HG02973 (cell line): Measurements from ENCODE around the gene CFAP43.
"Not testable (repeated sequence)": the region's sequence is repeated elsewhere in the genome, so short reads cannot be mapped to it uniquely, and the experiment has no call there.

Source experiments
- ATAC-seq: cut with Tn5 transposase; IDR thresholded peaks from one replicate; pipeline ENCODE4 v1.9.1; 2021; ENCODE audit warnings: moderate library complexity; ENCODE audit not compliant: unreplicated experiment

Gene CFAP43

DNA sequence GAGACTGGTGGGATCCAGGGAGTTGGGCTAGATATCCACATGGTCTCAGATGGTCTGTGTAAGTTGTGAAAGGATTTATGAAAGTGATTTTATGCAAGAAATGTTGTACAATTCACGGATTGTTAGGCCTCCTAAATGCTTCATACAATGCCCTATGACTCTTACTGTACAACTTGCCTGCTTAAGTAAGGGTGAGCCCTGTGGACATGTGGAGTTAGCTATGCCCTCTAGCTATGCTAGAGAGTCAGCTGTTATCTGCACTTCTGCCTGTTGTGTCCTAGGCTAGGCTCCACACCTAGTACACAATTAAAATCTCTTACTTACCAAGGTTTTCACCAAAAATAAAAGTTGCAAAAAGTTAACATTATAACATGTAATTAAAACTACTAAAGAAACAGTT lies 1.7 kb upstream of the CFAP43 start:
- ATAC-seq = no peak

DNA sequence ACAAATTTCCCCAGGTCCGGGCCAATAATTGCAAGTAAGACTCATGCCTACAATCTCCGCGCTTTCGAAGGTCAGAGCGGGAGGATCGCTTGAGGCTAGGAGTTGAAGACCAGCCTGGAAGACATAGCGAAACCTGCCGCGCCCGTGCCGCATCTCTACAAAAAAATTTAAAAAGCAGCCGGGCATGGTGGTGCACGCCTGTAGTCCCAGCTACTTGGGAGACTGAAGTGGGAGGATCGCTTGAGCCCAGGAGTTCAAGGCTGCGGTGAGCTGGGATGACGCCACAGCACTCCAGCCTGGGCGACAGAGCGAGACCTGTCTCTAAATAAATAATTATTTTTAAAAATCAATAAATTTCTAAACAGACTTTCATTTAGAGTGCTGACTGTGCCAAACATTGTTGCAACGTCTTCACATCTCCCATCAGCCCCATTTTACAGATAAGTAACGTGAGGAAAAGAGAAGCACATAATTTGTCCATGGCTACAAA lies 494 bp upstream of the CFAP43 start:
- no peak for ATAC-seq

DNA sequence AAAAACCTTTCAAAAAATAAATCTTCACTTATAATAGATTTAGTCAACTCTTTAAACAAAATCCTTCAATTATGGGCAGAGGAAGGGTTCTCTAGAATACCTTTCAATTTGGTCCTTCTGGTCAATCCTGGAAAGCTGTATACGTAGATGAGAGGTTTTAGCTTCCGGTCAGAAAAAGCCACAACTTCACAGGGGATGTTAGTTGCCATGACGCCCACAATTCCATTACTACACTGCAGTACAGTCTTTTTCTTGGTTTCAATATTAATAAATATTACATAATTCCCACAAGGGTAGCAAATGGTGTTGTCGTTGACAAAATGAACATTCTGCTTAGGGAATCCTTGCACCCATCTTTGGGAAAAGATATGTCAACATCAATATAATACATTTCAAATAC lies 1.7 kb downstream of the CFAP43 start:
- no peak for ATAC-seq

DNA sequence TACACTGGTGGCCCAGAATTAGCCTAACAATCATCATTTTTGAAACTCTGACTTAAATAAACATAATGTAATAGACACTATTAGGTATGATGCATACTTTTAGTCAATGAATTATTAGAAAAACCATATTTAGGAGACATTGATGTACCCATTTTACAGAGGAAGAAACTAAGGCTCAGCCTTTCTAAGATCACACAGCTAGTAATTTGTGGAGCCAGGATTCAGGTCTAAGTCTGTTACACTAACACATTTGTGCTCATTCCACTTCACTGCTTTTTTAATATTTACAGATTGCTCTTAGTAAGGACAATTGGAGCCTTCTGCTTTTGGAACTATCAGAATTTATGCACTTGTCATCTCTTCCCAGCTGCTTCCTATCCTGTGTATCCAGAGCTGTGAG lies 8.9 kb downstream of the CFAP43 start:
- no peak for ATAC-seq

DNA sequence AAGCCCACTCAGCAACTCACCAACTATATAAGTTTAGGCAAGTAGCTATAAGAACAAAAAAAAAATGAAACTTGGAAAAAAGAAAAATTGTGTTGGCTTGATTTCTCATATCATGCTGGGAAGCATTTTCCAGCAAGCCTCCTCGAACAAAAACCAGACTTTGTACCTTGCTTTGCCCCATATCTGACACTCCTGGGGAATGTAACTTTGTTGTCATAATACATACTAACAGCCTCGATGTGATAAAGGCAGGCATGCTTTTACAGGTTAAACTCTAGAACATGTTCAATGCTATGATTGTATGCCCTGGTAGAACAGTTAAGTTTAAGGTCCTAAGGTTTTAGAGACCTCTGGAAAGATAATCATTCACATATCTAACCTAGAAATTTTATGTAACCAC lies 11.6 kb downstream of the CFAP43 start:
- ATAC-seq = no peak

DNA sequence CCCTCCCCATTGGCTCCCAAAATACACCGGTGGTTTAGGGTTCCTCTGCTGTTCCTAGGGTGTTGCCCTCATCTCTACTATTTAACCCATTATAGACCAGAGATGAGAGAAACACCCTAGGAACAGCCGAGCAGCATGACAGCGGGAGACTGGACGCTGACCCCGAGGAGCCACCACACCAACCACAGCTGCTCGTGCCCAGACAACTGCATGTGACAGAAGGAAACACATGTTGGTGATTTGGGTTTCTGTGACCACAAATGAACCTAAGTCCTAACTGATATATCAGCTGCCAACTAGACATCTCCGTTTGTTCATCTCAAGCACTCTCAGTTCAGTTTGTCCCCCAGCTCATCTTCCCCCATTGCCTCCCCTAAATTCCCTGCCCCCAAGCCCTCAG lies 13.4 kb downstream of the CFAP43 start:
- ATAC-seq = no peak

DNA sequence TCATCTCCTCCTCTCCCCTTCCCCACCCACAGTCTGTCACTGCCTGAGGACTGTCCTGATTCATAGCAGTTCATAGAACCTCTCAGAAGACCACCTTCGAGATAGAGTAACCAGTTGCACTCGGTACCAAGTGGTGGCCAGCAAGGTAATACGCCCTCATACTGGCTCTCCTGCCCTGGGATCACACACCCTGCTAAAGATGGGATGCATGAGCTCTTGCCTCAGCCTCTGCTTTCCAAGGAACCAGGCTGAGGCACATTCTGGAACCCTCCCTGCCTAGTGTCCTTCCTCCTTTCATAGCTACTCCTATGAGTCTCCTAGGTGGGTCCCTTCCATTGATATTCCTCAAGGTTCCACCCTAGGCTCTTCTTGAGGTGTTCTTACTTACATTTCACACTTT lies 15.5 kb downstream of the CFAP43 start:
- no peak for ATAC-seq

DNA sequence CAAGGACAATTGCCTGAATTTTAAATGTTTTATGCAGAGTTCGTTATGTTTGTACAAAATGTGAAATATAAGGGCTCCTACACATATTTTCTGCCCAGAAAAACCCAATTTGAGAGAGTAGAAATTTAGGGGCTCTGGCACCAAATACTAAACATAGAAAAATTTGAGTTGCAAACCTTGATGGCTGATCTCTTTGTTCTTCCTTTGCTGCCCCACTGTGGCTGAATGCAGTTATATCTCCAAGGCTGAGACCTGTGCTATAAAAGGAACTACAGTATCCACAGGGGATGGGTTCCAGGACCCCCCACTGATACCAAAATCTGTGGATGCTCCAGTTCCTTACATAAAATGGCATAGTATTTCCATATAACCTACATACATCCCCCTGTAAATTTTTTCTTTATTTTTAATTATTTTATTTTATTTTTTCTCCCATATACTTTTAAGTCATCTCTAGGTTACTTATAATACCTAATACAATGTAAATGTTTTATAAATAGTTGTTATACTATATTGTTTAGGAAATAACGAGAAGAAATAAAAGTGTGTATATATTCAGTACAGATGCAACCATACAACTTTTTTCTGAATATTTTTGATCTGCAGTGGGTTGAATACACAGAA lies 22.5 kb downstream of the CFAP43 start:
- no peak for ATAC-seq

DNA sequence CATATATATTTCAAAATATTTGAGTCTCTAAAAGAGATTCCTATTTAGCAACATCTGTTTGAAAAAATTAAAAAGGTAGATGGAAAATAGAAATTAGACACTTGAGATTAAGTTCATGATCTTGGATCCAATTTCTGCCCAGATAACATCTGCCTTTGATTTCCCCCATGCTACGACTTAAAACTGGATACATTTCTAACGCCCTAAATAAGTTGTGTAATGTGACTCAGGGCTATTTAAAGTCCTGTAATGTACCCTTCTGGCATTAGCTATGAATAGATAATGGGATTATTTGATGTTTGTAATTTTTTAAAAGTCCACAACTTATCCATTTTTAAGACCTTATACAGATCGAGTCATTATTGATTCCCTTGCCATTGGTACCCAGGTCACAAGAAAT lies 23.4 kb downstream of the CFAP43 start:
- no peak for ATAC-seq

DNA sequence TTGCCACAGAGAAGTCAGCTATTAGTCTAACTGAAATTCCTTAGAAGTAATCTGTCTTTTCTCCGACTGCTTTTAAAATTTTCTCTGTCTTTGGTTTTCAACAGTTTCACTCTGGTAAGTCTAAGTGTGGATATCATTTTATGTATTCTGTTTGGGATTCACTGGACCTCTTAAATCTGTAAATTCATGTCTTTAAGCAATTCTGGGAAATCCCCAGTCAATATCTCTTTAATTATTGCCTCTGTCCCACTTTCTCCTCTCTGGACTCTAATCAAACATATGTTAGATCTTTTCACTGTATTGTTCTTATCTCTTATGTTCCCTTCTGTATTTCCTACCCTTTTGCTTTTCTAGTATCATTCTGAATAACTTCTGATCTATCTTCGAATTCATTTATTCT lies 29.9 kb downstream of the CFAP43 start:
- ATAC-seq = no peak

DNA sequence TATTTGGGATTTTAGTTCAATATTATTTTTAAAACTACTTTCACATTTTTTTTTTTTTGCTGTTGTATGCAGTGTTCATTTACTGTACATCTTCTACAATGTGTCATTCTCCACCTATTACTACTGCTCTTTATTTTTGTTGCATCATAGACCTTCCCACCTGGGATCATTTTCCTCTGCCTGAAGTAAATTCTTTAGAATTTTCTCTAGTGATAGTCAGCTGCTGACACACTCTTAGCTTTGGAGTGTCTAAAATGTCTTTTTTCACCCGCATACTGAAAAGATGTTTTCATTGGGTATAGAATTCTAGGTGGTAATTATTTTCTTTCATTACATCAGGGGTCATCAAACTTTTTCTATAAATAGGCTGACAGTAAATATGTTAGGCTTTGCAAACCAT lies 30.5 kb downstream of the CFAP43 start:
- no peak for ATAC-seq

DNA sequence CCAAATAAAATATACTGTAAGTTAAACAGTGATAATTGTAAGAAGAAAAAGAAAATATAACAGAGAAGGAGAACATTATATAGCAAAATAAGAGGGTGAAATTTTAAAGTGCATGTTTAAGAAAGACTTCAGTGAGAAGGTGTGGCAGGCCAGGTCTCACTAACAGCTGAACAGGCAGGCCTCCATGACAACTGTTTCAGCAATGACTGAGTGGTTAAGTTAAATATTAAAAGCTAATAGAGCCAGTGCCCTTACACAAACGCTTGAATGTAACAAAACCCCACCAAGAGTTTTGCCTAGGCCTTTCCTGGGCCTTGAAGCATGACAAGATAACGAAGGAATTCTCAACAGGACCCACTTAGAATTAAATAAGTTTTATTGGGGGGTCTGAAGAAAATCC lies 32.6 kb downstream of the CFAP43 start:
- no peak for ATAC-seq

DNA sequence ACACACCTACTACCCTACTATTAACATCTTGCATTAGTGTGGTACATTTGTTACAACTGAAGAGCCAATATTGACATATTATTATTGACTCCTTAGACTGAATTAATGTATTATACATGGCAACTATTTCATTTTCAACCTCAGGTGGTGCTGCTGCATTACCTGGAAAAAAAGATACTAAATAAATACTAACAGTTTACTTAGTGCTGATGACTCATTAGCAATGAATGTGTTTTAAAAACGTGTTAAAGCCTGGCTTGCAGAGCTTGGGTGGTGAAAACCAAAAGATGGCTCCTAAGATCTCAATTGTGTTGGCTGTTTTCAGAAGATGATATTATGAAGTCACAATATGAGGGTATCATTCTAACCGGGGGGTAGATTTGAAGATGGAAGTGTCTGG lies 34.8 kb downstream of the CFAP43 start:
- ATAC-seq = no peak

DNA sequence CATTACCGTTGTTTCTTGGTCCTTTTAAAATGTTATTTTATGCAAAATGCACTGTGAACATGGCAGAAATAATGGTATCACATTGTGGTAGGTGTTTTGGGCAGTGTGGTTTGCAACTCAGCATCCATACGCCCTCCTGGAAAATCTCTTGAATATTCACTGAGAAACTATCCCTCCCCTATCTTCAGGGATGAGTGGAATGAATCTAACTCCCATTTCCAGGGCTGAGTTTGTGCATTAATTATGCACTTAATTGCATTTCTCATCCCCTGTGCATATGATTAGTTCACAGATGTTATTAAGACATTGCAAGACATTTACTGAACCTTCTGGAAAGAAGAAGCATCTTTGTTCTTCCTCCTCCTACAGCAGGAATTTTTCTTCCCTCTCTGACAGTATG lies 36.5 kb downstream of the CFAP43 start:
- ATAC-seq = no peak

DNA sequence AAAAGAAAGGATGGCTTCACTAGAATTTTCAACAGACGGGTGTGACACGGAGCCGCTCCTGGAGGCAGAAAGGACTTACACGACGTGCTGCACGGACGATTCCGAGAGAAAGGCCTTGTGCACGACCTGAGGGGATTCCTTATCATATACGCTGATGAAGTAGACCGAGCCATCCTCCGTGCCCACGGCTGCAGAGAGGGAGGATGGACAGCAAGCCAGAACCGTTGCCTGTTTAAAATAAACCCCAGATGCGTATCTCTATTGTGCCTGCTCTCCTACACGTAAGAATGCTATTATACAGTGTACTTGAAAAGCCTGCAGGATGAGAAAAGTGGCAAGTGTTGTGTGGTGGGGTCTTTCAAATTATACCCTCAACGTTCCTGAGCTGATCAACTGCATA lies 38.4 kb downstream of the CFAP43 start:
- no peak for ATAC-seq

DNA sequence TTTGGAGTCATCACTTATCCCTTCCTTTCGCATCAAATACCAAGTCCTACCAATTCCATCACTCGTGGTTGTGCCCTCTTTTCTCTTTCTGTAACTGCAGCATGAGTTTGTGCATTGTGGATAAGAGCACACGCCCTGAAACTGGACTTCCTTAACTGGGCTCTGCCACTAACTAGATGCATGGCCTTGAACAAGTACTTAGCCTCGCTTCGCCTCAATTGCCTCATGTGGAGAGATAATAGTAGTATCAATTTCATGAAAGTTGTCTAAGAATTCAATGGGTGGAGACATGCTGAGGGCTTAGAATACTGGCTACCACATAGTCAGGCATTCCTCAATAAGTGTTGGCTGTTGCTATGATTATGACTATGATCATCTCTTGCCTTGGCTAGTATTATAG lies 41.5 kb downstream of the CFAP43 start:
- ATAC-seq = no peak

DNA sequence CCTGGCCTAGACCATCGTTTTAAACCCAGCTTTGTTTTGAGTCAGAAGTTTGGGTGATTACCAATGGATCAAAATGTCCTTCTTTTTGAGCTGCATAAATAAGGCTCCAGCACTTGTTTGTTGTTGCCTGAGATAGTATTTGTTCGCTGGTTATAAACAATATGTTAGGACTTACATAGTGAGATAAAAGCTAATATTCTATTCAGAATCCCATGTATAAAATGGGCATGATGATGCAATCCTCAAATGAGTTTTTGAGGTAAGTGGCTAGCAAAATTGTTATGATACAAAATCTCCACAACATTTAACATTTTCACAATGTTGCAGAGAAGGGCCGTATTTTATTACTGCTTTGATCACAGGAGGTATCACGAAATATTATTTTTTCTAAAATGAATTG lies 48.5 kb downstream of the CFAP43 start:
- no peak for ATAC-seq

DNA sequence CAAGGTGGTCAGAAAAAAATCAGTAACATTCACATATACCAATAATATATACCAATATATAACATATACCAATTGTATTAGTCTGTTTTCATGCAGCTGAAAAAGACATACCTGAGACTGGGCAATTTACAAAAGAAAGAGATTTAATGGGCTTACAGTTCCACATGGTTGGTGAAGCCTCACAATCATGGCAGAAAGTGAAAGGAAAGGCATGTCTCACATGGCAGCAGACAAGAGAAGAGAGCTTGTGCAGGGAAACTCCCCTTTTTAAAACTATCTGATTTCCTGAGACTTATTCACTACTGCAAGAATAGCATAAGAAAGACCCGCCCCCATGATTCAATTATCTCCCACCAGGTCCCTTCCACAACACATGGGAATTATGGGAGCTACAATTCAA lies 58.0 kb downstream of the CFAP43 start:
- ATAC-seq = not testable (repeated sequence)

DNA sequence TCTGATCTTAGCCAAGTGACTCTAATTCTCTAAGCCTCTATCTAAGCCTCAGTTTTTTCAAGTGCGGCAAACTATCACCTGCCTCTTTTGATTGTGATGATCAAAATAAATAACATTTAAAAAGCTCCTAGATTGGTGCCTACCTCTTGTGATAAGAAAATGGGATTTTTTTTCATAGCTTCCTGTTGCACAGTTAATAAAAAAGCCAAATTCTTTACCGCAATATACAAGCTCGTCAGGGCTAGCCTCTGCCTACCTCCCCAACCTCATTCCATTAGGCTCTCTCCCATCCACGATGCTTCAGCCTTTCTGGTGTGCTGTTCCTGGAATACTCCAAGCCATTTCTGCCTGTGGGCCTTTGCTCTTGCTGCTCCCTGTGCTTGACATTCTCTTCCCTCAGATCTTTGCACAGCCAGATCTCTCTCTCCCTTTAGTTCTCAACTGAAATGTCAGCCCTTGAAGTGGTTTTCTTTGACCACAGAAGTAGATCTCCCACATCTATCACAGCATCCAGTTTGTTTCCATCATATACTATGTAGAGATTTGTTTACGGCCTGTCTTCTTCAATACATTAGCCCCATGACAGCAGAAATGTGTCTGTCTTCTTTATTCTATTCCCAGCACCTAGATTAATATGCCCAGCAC lies 61.4 kb downstream of the CFAP43 start:
- ATAC-seq = no peak

DNA sequence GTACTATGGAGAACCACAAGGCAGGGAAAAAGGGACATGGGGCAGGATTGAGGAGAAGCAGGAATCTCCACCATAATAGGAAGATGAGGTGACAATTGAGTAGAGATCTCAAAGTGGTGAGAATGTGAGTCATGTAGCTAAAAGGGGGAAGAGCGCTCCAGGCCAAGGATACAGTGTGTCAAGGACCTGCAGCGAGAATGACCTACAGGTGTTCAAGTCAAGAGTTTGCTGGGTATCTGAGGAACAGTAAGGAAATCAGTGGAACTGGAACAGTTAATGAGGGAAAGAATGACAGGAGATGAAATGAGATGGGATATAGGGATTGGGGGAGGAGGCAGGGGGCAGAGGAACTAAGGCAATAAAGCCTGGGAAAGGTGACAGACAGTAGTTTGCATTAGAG lies 76.6 kb downstream of the CFAP43 start:
- no peak for ATAC-seq

DNA sequence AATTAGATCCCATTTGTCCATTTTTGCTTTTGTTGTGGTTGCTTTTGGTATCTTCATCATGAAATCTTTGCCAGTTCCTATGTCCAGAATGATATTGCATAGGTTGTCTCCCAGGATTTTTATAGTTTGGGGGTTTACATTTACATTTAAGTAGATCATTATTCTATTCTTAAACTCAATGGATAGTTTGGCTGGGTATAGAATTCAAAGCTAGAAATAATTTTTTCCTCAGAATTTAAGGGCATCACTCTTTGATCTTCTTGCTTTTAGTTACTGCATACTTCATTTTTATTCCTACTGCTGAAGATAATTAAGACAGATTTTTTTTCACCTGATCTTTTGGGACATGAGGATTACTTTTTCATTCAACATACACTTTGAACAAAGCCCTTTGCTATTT lies 80.4 kb downstream of the CFAP43 start:
- ATAC-seq = no peak

DNA sequence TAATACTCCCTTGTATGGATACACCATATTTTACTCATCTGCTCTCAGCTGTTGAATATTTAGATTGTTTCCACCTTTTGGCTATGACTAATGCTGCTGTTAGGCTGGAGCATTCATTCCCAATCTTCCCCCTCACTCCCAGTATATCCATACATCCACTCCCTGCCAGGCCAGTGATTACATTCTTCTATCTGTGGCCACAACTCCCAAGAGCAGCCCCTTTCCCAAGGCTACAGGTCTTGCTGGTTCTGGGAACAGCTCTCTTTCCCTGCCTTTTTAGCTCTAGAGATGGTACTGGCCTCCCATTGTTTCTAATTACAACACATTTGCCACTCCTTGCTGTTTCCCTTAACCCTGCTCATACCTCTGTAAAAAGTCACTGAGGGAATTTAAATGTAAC lies 82.0 kb downstream of the CFAP43 start:
- ATAC-seq = no peak

DNA sequence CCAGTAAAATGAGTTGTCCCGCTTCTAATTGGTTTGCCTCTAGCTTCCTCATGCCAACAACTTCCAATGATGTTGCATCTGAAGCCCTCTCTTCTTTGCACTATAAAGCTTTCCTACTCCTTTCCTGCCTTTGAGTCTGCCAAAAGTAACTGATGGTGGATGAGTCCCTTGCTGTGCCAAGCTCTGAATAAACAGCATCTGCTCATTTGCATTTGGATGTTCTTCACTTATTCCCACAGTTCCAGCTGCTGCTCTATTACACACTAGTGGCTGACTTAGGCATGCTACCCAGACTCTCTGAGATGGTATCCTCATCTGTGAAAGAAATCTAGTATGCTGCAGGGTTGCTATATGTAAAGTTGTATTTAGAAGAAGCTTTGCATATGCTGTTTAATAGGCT lies 85.3 kb downstream of the CFAP43 start:
- ATAC-seq = no peak
